Astrocyte (in vitro differentiated cells and primary cell): ENCODE data around the gene ERAL1. TPM values are rescaled to one million over a fixed set of nuclear protein-coding genes. Genes with fewer than 3 reads are reported as not detected.
"Not testable (repeated sequence)": the region's sequence is repeated elsewhere in the genome, so short reads cannot be mapped to it uniquely, and the experiment has no call there.

Experiments
- DNase-seq: peaks from one replicate; pipeline ENCODE4 v3.0.0-alpha.2; 2010; ENCODE audit warnings: low read depth
- FAIRE-seq: peaks from 2 replicates; lab custom pipeline; 2011; peaks lifted over from hg19 to GRCh38; lab: Jason Lieb, UNC
- H2AFZ ChIP-seq: 2 replicates; pipeline ENCODE4 v1.6.0; 2012; ENCODE audit warnings: low read depth, low read length, inconsistent platforms
- H3K27ac ChIP-seq: 2 replicates; pipeline ENCODE4 v1.5.1; 2011; ENCODE audit warnings: low read depth, low read length, inconsistent platforms
- H3K27me3 ChIP-seq: 2 replicates; pipeline ENCODE4 v1.6.0; 2011; ENCODE audit warnings: low read length, inconsistent platforms; ENCODE audit not compliant: insufficient read depth
- H3K36me3 ChIP-seq: 2 replicates; pipeline ENCODE4 v1.5.1; 2011; ENCODE audit warnings: low read length, inconsistent platforms; ENCODE audit not compliant: insufficient read depth
- H3K4me1 ChIP-seq: 2 replicates; pipeline ENCODE4 v1.5.1; 2011; ENCODE audit warnings: low read length, inconsistent platforms; ENCODE audit not compliant: insufficient read depth
- H3K4me2 ChIP-seq: 2 replicates; pipeline ENCODE4 v1.6.0; 2012; ENCODE audit warnings: low read length, inconsistent platforms
- H3K4me3 ChIP-seq: 2 replicates; pipeline ENCODE4 v1.5.1; 2011; ENCODE audit warnings: low read depth, mild to moderate bottlenecking, low read length, inconsistent platforms; ENCODE audit not compliant: insufficient read depth
- H3K79me2 ChIP-seq: 2 replicates; pipeline ENCODE4 v1.6.0; 2012; ENCODE audit warnings: mild to moderate bottlenecking, low read length, inconsistent platforms; ENCODE audit not compliant: insufficient read depth
- H3K9ac ChIP-seq: 2 replicates; pipeline ENCODE4 v1.6.0; 2012; ENCODE audit warnings: mild to moderate bottlenecking, low read length, inconsistent platforms
- H3K9me3 ChIP-seq: 2 replicates; pipeline ENCODE4 v1.5.1; 2012; ENCODE audit warnings: low read depth, mild to moderate bottlenecking, low read length, inconsistent platforms; ENCODE audit not compliant: insufficient read depth
- H4K20me1 ChIP-seq: 2 replicates; pipeline ENCODE4 v1.6.0; 2012; ENCODE audit warnings: low read length, inconsistent platforms; ENCODE audit not compliant: insufficient read depth
- H3K27ac Mint-ChIP-seq: one replicate; pipeline ENCODE4 v1.8.0; 2021; ENCODE audit warnings: mild to moderate bottlenecking, mixed read lengths; ENCODE audit not compliant: unreplicated experiment
- H3K27me3 Mint-ChIP-seq: one replicate; pipeline ENCODE4 v1.8.0; 2021; ENCODE audit warnings: low read depth, mixed read lengths; ENCODE audit not compliant: unreplicated experiment
- H3K36me3 Mint-ChIP-seq: one replicate; pipeline ENCODE4 v1.8.0; 2021; ENCODE audit warnings: low read depth, mixed read lengths; ENCODE audit not compliant: unreplicated experiment
- H3K4me1 Mint-ChIP-seq: one replicate; pipeline ENCODE4 v1.8.0; 2021; ENCODE audit warnings: low read depth, mixed read lengths; ENCODE audit not compliant: unreplicated experiment
- H3K4me3 Mint-ChIP-seq: one replicate; pipeline ENCODE4 v1.8.0; 2021; ENCODE audit warnings: mild to moderate bottlenecking, moderate library complexity, mixed read lengths; ENCODE audit not compliant: unreplicated experiment
- H3K9me3 Mint-ChIP-seq: one replicate; pipeline ENCODE4 v1.8.0; 2021; ENCODE audit warnings: mild to moderate bottlenecking, mixed read lengths; ENCODE audit not compliant: unreplicated experiment
- CTCF ChIP-seq: IDR thresholded peaks from 2 replicates; pipeline ENCODE4 v1.5.1; 2011; ENCODE audit warnings: low read depth, mild to moderate bottlenecking, inconsistent platforms, low read length, moderate library complexity; ENCODE audit not compliant: insufficient read depth
- EZH2 ChIP-seq: IDR thresholded peaks from 2 replicates; pipeline ENCODE4 v1.6.1; 2012; ENCODE audit warnings: mild to moderate bottlenecking, low read length, inconsistent platforms; ENCODE audit not compliant: insufficient read depth
- total RNA-seq: library from RNA; stranded (reverse); gene quantifications from 2 replicates; pipeline ENCODE4 v1.2.1, GENCODE V29; 2021

ERAL1 gene
- total RNA-seq, 1 donor from 2014 or later: 38.4 TPM

- Histone ChIP-seq H3K4me3 (no peak overlapping the region), H3K4me1 (peaks cover 5% of the 10 kb centered on the region), H3K9ac (no peak overlapping the region), H4K20me1 (no peaks in the 10 kb centered on the region), H3K4me2 (no peak overlapping the region), H3K27ac (no peak overlapping the region), H3K36me3 (no peaks in the 10 kb centered on the region), H3K27me3 (no peaks in the 10 kb centered on the region), H2AFZ (no peak overlapping the region), H3K9me3 (no peaks in the 10 kb centered on the region), H3K79me2 (peaks cover 14% of the 10 kb centered on the region)
- Mint-ChIP-seq H3K9me3 (no peaks in the 10 kb centered on the region), H3K27me3 (no peaks in the 10 kb centered on the region), H3K4me3 (no peak overlapping the region), H3K36me3 (no peaks in the 10 kb centered on the region), H3K27ac (no peak overlapping the region), H3K4me1 (peaks cover 4% of the 10 kb centered on the region)
- DNase-seq (no peak), FAIRE-seq (no peak)
- TF ChIP-seq EZH2 (no peak), CTCF (no peak)
These were observed 8.6 kb upstream of the ERAL1 start for GRCh38 chr17:28846231-28846630.

- not testable (repeated sequence) for H3K36me3 Mint-ChIP-seq, H4K20me1 ChIP-seq, H3K79me2 ChIP-seq, FAIRE-seq, H3K4me3 ChIP-seq, H3K4me1 Mint-ChIP-seq, H2AFZ ChIP-seq, DNase-seq, H3K4me1 ChIP-seq, H3K36me3 ChIP-seq, H3K9ac ChIP-seq, H3K4me3 Mint-ChIP-seq, H3K27me3 ChIP-seq, H3K9me3 Mint-ChIP-seq, H3K9me3 ChIP-seq, H3K4me2 ChIP-seq, H3K27me3 Mint-ChIP-seq, H3K27ac ChIP-seq
- H3K27ac Mint-ChIP-seq: peak overlapping the region; percentile 18
These were observed 8.1 kb upstream of the ERAL1 start for GRCh38 chr17:28846699-28847098.

DNA sequence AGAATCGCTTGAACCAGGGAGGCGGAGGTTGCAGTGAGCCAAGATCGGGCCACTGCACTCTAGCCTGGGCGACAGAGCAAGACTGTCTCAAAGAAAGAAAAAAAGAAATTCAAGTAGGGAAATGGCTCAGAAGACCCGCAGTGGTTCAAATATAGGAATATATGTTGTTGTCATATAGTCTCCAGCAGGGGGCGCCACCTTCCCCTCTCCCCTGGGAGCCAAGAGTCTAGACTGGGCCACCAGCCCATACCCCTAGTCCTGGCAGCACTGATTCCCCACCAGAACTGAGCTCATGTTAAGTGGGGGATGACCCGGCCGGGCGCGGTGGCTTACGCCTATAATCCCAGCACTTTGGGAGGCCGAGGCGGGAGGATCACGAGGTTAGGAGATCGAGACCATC, 6.1 kb upstream of the ERAL1 start:
- H3K9ac ChIP-seq, H3K36me3 ChIP-seq, H3K27me3 Mint-ChIP-seq, H3K27me3 ChIP-seq, H4K20me1 ChIP-seq, H3K9me3 Mint-ChIP-seq, H3K36me3 Mint-ChIP-seq, H3K79me2 ChIP-seq, H3K4me1 ChIP-seq, H3K4me2 ChIP-seq, H2AFZ ChIP-seq, FAIRE-seq, H3K4me3 ChIP-seq, DNase-seq, H3K27ac ChIP-seq, H3K9me3 ChIP-seq, H3K27ac Mint-ChIP-seq, H3K4me3 Mint-ChIP-seq, H3K4me1 Mint-ChIP-seq: not testable (repeated sequence)

DNA sequence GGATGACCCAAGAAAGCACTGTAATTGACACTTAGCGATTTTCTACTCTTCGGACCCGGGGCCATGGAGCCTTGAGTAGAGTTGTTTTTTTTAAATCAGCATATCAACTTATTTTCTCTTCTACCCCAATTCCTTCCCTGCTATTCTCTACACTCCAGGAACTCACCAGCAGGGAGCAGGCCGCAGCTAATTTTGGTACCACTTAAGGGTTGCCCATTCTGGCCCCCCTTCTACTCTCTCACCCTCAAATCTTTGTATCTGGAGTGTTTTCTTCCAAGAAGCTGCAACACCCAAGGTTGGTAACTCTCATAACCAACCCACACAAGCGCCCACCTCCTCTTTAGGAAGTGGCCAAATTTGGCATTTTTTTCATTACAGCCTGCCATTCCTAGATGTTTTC, 5.5 kb upstream of the ERAL1 start:
- H3K27ac Mint-ChIP-seq: no peak overlapping the region
- H3K27me3 Mint-ChIP-seq: no peaks in the 10 kb centered on the region
- H4K20me1 ChIP-seq: no peaks in the 10 kb centered on the region
- H3K9ac ChIP-seq: no peak overlapping the region
- DNase-seq (no peak), FAIRE-seq (no peak)
- no peaks in the 10 kb centered on the region for H3K9me3 Mint-ChIP-seq
- H3K79me2 ChIP-seq: no peaks in the 10 kb centered on the region
- no peaks in the 10 kb centered on the region for H3K4me1 ChIP-seq
- no peak overlapping the region for H3K4me3 ChIP-seq
- no peak overlapping the region for H3K4me3 Mint-ChIP-seq
- H3K27ac ChIP-seq: no peak overlapping the region
- no peak overlapping the region for H3K4me2 ChIP-seq
- H3K4me1 Mint-ChIP-seq: no peaks in the 10 kb centered on the region
- H3K36me3 Mint-ChIP-seq: no peaks in the 10 kb centered on the region
- H2AFZ ChIP-seq: no peak overlapping the region
- no peak for TF ChIP-seq EZH2
- TF ChIP-seq CTCF: no peak
- H3K27me3 ChIP-seq: no peaks in the 10 kb centered on the region
- H3K9me3 ChIP-seq: no peaks in the 10 kb centered on the region
- H3K36me3 ChIP-seq: no peaks in the 10 kb centered on the region
